Measurements from ENCODE around the gene CNIH1.

The CNIH1 gene

DNA sequence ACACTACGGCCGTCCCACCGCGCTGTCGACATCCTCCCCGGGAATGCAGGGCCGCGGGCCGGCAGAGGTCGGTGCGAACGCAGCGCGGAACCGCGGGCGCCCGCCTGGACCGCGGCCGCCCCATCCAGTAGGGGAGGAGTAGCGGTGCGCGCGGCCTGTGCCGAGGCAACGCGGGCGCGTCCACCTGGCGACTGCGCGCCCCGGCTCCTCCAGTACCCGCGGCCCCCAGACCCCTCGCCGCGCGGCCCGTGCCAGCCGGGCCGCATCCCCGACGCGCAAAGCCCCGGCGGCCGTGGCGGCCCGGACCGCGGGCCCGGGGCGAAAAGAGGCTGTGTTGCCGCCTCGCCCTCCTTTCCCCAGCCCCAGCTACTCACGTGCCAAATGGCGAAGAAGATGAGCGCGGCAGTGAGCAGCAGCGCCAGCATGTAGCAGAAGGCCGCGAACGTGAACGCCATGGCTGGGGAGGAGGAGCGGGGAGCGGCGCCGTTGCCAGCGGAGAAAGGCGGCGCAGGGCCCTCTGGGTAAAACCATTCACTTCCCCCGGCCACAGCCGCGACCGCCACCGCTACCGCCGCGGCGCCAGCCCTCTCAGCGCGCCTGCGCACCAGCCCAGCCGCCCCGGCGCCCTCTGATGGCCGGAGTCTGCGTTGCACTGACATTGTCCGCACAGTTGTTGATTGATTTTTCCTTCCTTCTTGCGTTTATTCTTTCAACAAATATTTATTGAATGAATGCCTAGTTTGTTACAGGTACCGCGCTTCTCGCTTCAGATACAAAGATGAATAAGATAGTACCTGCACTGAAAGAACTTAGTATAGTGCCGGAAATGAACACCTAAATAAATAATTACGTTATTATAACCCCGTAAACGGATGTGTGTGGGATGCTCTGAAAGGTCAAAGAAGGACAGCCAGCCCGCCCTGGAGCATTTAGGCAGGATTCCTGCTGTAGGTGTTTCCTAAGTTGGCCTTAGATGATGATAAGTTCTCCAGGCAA is at the start of gene CNIH1:
Gene CNIH1, minus strand, starts transcription at position 502 of the 996 bp plus-strand sequence. Its CDS starts 47 bp downstream, at position 455.
- peak; percentile 97 for TF ChIP-seq CTCF (IDR thresholded peaks at IDR 0.05)

DNA sequence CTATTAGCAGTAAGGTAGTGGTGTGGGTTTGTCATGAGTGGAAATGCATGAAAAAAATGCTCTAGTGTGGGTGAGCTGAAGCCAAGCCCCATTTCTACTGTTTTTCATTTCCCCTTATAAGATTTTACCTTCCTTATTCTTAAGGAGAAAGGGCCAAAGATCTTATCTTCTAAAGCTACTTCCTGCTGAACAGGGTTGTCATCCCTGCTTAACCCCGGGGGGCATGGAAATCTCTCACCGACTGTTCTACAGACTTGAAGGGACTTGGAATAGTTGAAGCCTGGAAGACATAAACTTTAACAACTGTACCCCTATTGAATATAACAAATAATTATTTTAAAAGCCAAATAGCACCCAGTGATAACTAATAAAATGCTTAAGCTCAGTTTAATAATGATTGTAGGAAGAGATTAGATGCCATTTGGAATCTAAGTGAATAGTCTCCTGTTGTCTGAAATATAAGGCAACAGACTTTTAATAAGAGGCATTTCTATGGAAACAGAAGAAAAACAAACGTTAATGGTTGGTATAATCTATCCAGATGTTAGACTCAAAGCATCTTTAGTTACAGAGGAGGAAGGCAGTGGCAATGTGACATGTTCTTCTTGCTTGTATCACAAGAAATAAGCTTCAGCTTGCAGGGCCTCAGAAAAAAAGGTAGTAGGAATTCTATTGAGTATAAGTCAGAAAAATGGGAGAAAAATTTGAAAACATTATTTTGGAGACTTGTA is 49.4 kb upstream of the CNIH1 start:
- TF ChIP-seq CTCF (IDR thresholded peaks at IDR 0.05), result no peak

- no peak for TF ChIP-seq CTCF (IDR thresholded peaks at IDR 0.05)
Measured at GRCh38 chr14:54489731-54490444, 48.7 kb upstream of the CNIH1 start.

DNA sequence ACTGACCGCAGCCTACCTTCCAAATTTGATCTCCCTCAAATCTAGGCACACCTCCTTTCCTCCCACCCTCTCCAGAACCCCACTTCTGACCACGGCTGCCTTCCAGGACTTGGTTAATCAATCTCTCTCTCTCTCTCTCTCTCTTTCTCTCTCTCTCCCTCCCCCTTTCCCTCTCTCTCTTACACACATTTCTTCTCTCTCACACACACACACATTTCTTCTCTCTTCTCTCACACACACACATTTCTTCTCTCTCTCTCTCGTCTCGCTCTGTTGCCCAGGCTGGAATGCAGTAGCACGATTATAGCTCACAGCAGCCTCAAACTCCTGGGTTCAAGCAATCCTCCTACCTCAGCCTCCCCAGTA is 48.1 kb upstream of the CNIH1 start:
- no peak for TF ChIP-seq CTCF (IDR thresholded peaks at IDR 0.05)

- TF ChIP-seq CTCF (IDR thresholded peaks at IDR 0.05), result peak; percentile 42; the same call in 1 of the 2 replicates
Measured at GRCh38 chr14:54488646-54489317, 47.6 kb upstream of the CNIH1 start, which contains the start of gene GMFB. Gene GMFB (minus strand): TSS chr14:54488980. CDS start chr14:54488927, 53 bp downstream.

DNA sequence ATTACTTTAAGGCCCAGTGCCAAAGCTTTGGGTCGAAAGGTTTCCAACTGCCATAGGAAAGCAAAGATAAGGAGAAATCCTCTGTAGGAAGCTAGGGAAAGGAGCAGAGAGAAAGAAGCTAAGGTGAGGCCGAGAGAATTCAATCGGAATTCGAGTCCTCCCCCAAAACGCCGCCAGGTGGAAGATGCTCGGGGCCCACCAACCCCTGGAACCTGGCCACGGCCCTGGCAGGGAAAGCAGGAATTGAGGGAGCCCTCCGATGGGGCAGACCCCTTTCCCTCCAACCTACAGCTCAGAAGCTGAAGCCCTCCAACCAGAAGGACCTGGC is 47.1 kb upstream of the CNIH1 start:
- no peak for TF ChIP-seq CTCF (IDR thresholded peaks at IDR 0.05)

DNA sequence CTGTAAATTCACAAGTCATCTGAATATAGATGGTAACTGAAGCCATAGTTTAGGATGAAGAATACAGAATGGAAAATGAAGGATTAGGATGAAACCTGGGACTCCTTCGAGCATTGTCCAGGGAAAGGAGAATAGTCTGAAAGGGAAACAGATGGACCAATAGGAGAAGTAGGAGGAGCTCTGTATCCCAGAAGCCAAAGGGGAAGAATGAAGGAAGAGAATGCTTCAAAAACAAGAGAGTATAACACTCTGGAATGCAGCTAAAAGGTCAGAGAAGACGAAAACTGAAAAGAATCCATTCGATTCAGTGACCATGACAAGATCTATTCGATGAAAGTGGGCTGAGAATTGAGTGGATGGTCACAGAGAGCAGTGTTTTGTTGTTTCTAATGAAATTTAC is 46.6 kb upstream of the CNIH1 start:
- no peak for TF ChIP-seq CTCF (IDR thresholded peaks at IDR 0.05)

Measured in LNCAP (cell line).